NK-92 treated with Interleukin-12 subunit alpha and Interleukin-12 subunit beta, amount 100 ng/mL, for 24 hours (cell line): ENCODE measurements around the gene PRDX3.
"Not testable (repeated sequence)": the region's sequence is repeated elsewhere in the genome, so short reads cannot be mapped to it uniquely, and the experiment has no call there.

Source experiments
- DNase-seq: peaks from one replicate; lab custom pipeline; 2025; lab: John Stamatoyannopoulos, UW

The PRDX3 gene

DNA sequence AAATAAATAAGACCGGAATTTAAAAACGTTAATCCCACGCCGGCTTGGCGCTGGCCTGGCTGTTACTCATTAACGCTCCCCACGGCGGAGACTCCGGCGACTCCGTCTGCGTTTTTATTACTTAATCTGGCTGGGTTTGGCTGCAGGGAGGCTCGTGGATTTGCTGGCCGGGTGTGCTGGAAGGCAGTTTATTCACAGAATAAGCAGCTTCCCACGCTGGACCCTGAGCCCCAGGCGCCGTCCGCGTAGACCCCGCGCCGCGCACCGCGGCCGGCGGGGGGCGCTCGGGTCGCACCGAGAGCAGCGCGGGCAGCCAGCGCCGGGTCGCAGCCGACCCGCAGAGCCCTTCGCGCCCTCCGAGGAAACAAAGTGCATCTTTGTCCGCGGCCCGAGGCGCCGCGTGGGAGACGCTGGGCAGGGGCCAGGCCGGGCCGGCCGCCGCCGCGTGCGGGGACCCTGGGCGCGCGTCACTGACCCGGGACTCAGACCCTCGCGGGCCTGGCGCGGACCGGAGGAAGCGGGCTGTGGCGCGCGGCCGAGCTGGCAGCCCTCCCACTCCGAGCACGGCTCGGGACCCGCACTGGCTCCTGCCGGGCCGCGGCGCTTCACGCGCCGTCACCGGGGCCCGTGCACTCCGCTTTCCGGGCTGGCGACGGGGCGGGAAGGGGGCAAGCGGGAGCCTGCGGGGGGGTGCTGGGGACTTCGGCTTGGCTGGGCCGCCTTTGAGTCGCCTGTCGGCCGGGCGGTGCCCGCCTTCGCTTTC, 28.2 kb upstream of the PRDX3 start:
- DNase-seq = peak; percentile 71

DNA sequence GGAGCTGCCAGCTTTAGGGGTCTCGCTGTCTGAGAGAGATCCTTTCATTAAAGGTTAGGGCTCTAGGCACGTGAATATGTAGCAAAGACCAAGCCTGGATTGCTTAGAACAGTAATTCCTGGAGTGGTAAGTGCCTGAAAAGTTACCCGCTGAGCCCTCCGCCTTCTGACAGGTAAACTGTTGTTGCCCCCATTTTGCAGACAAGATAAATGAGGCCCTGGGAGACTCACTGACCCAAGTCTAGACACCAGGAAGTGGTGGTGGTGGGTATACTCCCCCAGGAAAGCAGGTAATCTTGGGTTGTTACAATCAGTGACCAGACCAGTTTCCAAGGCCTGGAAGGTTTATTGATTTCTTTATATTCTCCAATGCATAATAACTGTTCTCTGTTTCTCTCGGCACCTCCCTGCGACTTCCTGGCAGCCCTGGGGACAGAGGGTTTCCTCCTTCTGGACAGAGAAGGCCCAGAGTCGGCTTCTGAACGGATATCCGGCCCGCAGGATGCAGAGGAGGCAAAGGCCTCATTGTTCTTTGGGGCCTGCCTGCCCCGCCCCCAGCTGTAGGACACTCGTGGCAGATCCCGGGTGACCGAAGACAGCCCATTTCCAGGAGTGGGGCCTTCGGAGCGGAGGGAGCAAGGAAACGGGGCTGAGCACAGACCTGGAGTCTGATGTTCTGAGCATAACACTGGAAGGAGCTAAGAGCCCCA, 27.4 kb upstream of the PRDX3 start:
- peak; percentile 24 for DNase-seq

DNA sequence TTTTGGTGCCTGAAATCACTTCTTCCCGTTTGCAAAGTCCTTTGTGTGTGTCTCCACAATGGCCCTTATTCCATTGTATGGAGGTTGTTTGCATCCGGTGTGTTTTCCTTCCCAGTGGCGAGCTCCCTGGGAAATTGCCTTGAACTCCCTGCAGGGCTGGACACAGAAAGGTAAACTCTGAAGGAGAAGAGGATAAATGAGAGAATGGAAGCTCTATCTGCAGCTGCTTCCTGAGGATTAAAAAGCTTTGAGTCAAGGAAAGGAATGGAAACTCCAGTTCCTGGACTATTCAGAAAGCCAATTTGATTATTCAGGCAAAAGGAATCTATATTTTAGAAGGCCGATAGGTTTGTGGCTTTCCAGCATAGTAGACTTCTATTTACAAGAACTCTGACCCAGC, 24.4 kb upstream of the PRDX3 start:
- DNase-seq = no peak

DNA sequence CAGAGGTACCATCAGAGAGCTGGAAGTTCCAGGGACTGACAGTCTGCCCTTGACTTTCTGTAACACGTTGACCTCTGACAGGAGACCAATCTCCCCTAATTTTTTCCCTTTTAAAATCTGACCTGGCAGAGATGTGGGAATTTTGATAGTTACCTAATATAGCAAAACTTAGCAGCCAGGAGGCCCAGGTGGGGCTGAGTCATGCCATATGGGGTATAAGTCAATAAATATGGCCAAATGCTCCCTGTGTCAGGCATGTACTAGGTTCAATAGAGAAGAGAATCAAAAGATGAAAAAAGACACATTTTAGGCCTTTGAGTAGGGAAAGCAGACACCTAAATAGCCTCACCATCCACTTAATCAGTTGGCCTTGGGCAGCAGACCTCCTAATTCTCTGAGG, 22.6 kb upstream of the PRDX3 start:
- DNase-seq = no peak

DNA sequence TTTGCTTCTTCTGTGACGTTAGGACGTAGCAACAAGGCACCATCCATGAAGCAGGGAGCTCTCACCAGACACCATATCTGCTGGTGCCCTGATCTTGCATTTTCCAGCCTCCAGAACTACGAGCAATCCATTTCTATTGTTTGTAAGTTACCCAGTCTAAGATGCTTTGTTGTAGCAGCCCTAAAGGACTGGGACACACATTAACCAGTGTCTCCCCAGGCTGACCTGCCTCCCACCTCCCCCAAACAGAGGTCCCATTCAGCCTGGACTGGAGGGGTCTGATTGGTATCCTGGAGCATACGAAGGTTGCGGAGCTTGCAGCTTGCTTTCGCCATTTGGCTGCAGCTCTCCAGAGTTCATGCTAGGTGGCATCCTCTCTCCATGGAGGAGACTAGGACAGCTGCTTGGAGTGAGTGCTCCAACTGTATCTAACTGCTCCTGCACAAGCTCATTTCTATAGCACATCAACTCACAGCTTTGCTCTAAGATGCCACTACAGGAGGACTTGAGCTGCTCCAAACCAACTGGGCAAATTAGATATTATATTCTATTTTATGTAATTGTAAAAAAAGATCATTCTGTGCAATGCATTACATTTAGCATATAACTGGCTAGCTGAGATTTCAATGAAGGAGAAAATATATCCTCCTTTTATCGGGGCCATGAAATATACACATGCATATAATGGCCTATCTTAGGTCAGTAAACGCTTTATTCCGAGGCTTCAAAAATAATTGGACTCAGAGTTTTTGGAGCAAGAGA, 20.8 kb upstream of the PRDX3 start:
- DNase-seq = no peak

DNA sequence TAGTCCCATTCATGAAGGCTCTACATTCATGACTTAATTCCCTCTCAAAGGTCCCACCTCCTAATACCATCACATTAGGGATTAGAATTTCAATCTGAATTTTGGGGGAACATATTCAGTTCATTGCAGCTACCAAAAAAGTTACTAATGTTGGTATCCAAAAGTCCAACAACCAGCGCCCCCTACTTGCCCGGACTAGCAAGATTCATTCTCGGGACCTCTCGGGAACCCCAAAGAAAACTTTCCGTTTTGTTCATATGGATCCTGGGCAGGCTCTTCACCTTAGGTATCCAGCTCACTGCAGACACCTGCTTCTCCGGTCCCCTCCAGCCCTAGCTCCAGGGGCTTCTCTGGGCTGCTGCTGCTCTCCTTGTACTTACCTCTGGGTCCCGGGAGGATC, 19.8 kb upstream of the PRDX3 start:
- no peak for DNase-seq

DNA sequence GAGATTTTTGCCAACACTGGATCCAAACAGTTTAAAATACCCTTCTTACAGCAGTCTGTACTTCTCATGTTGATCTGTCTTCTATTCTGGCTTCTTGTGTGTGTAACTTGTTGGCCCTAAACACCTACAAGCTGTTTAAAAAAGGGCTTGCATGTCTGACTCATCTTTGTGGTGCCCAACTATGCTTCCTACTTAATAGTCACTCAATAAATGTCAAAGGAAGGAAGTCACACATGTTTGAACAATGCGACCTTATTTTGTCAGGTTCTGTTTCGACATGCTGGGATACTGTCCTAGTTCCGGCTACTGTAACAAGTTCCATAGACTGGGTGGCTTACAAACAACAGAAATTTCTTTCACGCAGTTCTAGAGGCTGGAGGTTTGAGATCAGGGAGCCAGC, 19.3 kb upstream of the PRDX3 start:
- DNase-seq = no peak

DNA sequence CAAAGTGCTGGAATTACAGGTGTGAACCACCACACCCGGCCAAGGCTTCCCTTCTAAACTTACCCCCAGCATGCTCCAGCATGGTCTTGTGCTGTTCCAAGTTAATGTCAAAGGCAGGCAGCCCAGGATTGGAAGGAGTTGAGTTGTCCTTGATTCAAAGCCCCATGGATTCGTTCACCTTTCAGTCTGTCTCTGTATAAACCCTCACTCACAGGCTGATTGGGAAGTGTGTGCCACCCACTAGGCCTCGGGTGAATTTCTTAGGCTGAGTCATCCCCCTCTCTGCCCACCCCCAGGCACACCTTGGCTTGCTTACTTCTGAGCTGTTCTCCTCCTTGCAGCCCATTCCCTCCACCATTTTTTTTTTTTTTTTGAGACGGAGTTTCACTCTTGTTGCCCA, 13.3 kb upstream of the PRDX3 start:
- DNase-seq = no peak

DNA sequence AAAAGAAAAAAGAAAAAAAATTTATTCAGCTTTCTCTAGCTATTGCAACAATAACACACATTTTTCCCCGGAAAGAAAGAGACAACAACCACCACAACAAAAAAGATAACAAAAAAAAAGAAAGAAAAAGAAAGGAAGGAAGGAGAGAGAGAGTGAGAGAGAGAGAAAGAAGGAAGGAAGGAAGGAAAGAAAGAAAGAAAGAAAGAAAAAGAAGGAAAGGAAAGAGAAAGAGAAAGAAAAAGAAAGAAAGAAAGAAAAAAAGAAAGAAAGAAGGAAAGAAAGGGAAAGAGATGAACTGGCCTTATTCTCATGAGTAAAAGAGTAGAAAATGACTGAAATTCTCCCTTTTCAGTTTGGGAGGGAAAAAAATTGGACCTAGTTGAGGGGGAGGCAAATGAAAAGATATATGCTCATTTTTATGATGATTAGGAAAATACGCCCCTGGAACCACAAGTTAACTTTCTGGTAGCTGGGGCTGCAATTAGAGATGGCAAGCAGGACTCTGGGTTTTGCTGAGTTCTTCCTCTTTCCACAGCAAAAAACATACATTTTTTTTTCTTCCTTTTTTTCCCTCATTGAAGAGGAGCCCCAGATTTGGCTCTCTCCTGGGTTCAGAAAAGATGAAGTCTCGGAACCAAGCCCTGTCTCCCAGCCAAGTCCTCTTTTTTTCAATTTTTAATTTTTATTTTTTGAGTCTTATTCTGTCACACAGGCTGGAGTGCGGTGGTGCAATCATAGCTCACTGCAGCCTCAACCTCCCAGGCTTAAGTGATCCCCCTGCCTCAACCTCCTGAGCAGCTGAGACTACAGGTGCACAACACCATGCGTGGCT, 12.6 kb upstream of the PRDX3 start:
- DNase-seq = no peak

DNA sequence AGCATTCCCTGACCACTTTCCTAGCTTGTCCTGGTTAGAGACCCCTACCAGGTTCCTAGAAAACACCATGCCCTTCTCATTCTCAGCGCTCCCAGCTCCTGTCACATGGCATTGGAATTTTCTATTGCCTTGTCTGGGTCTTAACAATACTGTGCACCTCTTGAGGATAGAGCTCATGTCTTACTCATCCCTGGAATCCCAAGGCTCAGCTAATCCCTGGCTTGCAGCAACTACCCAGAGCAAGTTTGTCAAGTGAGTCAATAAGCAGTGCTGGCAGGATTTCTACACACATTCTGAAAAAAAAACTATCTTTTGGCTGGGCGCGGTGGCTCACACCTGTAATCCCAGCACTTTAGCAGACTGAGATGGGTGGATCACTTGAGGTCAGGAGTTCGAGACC, 11.7 kb upstream of the PRDX3 start:
- DNase-seq = no peak

DNA sequence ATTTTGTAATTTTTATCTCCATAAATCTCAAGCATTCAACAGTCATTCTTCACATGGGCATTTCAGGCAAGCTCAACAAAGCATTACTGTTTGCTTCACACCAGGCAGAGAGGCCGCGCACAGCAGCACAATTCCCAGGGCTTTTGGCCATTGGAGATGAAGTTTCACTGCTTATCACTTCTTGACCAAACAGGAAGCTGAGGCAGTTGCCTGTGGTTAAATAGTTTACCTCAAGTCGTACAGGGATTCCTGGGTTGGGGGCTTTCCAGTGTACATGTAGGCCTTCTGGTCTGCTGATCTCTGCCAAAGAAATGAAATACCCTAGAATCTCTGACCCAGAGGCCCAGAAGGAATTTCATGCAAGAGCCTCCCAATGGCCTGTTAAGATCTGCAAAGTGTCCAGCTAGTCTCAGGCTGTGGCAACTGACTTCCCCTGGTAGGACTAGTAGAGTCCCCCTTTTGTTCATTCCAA, 11.2 kb upstream of the PRDX3 start:
- peak; percentile 29 for DNase-seq

DNA sequence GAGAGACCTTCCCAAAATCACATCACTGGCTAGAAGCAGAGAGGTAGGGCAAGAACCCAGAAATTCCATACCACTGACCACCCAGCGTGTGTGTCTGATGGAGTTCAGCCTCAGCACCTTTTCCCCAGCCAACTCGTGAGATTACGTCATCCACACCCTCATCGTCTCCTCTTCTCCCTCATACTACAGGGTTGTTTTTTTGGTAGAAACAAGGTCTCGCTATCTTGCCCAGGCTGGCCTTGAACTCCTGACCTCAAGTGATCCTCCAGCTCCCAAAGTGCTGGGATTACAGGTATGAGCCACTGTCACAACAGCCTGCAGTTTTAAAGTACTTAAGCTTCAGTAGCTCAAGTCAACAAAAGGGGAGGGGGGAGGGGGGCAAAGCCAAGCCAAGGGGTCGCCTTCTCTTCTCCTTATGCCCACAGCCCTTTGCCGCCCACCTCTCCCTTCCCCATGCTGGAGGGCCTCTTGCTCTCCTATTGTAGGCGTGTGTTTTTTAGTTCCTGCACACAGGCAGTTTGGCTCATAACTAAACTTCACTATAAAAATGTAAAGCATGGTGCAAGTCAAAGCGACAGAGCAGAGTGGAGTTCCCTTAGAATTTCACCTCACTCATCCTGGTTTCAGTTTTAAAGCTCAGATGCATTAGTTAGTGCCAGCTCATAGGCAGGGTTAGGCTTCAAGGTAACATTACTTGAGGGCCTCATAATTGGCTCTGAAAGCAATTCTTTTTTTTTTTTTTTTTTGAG, 5.2 kb upstream of the PRDX3 start:
- no peak for DNase-seq

DNA sequence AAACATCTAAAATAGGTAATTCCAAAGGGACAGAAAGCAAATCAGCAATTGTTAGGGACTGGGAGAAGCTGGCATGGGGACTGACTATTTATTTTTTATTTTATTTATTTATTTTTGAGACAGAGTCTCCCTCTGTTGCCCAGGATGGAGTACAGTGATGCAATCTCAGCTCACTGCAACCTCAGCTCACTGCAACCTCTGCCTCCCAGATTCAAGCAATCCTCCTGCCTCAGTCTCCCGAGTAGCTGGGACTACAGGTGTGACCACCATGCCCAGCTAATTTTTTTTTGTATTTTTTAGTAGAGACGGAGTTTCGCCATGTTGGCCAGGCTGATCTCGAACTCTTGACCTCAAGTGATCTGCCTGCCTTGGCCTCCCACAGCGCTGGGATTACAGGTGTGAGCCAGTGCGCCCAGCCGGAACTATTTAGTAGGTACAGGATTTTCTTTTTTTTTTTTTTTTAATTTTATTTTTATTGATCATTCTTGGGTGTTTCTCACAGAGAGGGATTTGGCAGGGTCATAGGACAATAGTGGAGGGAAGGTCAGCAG, 2.3 kb upstream of the PRDX3 start:
- DNase-seq = not testable (repeated sequence)

DNA sequence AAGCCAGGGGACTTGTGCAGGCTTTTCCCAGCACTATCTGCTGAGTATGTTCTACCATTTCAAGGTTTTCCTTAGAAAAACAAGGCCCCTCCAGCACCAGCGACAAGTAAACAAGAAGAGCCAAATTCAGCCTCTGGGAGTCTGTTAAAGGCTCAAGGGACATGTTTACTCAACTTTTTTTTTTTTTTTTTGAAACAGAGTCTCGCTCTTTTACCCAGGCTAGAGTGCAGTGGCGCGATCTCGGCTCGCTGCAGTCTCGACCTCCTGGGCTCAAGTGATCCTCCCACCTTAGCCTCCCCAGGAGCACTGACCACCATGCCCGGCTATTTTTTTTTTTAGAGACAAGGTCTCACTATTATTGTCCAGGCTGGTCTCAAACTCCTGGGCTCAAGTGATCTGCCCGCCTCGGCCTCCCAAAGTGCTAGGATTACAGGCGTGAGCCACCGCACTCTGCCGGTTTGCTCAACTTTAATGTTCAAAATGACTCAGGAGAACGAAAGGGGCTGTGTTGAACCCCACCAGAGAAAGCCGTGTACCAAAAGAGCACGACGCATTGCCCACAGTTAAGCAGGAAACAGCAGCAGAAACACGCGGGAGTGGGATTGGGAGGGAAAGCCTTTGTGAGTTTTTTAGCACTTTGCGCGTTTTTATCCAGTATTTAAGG, 772 bp downstream of the PRDX3 start:
- DNase-seq = no peak

DNA sequence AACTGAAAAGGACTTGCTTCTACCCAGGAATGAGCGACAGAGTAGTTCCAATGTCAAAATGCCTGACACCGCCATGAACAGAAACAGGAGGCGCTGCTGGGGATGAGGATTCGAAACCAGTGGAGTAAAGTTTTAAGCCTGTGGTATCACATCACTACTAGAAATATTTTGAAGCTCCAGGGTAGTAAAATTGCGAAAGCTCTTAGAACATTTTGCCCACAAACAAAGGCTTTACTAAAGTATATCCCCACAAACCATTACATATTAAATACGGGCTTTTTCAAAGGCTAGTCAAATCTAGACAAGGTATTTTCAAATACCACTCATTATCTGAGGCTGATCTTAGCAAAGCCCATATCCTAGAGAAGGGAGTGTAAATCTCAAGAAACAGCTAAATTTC, 2.4 kb downstream of the PRDX3 start:
- DNase-seq = no peak

DNA sequence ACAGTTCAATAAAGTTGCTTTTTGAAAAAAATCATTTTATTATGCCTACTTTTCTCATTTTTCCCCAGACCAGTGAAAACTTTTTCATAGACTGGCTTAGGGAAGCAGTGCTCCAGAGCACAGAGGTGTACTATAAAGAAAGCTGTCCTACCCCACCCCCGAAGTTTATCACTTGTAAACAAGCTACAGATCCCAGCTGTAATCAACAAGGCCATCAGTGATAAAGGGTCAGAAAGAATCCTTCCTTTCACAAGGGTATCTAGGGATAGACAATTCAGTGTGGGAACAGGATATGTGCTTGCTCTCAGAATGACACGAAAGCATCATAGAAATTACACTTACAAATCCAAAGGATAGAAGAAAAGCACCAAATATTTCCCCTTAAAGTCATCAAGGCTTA, 4.5 kb downstream of the PRDX3 start:
- no peak for DNase-seq

DNA sequence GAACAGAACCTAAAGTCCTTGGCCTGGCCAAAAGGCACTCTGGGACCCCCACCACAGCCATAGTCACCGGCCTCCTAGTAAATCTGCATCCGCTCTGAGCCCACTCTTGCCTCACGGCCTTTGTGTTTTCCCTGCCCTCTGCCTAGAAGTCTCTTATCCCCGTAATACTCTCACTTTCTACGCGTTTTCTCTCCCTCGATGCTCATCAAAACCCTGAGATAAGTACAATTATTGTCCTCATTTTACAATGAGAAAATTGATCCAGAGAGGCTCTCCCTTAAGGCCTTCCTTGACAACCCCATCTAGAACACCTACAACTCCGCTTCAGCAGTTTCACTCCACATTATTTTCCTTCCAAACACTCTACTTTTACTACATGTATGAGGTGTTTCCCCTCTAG, 11.6 kb downstream of the PRDX3 start:
- no peak for DNase-seq

DNA sequence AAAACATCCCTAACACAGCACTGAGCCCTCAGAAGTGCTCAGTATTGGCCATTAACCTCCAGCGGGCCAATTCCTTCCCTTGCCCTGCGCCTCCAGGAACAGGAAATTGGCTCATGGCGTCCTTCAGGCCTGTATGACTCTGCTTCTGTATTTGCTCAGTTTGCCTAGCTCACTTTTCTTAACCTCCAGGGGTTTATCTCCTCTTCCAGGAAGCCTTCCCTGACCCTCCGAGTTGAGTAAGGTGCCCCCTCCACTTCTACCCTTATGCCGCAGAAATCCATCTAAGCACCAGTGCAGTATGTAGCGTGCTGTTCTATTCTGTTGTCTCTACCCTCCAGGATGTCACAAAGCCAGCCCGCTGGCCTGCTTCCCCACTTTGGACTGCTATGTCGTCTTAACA, 12.0 kb downstream of the PRDX3 start:
- DNase-seq = no peak

DNA sequence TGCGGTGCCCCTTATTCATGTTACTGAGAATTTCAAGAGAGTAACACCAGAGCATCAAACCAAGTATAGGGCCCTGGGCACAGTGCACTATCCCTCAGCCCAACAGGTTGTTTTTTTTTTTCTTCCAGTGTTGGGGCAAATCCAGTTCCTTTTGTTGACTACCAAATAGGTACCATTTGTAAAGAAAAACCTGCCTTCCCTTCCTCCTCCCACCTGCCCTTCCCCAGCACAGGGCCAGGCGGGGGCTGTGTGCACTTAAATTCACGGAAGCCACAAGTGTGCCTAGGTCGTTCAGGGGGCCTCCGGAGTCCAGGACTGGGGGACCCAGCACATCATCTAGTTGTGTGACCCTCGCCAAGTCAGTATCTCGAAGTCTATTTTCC, 12.5 kb downstream of the PRDX3 start:
- no peak for DNase-seq
